ENCODE measurements around the gene TKTL2. TPM values are rescaled to one million over a fixed set of nuclear protein-coding genes. Genes with fewer than 3 reads are reported as not detected.

Gene TKTL2, protein sequence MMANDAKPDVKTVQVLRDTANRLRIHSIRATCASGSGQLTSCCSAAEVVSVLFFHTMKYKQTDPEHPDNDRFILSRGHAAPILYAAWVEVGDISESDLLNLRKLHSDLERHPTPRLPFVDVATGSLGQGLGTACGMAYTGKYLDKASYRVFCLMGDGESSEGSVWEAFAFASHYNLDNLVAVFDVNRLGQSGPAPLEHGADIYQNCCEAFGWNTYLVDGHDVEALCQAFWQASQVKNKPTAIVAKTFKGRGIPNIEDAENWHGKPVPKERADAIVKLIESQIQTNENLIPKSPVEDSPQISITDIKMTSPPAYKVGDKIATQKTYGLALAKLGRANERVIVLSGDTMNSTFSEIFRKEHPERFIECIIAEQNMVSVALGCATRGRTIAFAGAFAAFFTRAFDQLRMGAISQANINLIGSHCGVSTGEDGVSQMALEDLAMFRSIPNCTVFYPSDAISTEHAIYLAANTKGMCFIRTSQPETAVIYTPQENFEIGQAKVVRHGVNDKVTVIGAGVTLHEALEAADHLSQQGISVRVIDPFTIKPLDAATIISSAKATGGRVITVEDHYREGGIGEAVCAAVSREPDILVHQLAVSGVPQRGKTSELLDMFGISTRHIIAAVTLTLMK
- total RNA-seq, result 0.18 TPM
- long read RNA-seq, result 0 reads

DNA sequence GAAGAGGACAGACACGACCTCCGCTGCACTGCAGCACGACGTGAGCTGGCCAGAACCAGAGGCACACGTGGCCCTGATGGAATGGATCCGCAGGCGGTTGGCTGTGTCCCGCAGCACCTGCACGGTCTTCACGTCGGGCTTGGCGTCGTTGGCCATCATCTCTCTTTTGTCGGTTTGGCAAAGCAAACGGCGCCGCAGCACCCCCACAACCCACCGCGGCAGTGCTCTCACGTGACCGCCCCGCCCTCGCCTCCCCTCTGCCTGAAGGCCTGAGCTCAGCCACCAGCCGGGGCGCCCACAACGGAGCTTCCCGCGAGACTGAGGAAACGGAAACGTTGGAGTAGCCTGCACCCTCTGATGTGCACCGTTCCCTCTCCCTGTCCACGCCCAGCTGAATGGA lies at the start of gene TKTL2:
TKTL2 (minus strand) TSS at position 179 of the 400 bp plus-strand sequence; CDS start at position 159, 20 bp downstream.
- Histone ChIP-seq H3K4me1 (no peaks in the 10 kb centered on the region), H3K27me3 (ENCODE audit: low read depth) (no peaks in the 10 kb centered on the region), H3K9me3 (no peaks in the 10 kb centered on the region), H3K36me3 (no peaks in the 10 kb centered on the region), H3K27ac (no peak within 1 kb of the TSS), H3K4me3 (no peak within 1 kb of the TSS)
- intact Hi-C loops (cut with DNase I), result no loop called here
- no peak for ATAC-seq
- TF ChIP-seq CTCF (IDR thresholded peaks at IDR 0.05), result no peak
- DNase-seq, result peak; percentile 49

DNA sequence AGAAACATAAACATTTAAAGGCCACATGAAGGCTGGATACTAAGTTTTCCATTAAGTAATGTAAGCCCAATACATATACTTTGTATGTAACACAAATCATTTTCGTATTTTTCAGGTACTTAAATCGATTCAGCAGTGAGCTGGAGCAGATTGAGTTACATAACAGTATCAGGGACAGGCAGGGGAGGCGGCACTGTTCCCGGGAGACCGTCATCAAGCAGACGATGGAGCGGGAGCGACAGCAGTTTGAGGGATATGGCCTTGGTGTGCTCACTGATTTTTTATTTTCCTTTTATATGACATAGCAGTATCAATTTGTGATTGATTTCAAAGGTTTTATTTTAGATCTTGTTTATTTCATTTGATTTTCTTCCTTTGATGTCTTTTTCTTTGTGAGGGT lies 41.6 kb upstream of the TKTL2 start:
- no peak for TF ChIP-seq CTCF (IDR thresholded peaks at IDR 0.05)
- intact Hi-C loops (cut with DNase I), result no loop called here
- Histone ChIP-seq H3K27ac (no peak overlapping the region), H3K4me1 (no peaks in the 10 kb centered on the region), H3K4me3 (no peak overlapping the region), H3K9me3 (no peaks in the 10 kb centered on the region), H3K27me3 (ENCODE audit: low read depth) (no peaks in the 10 kb centered on the region), H3K36me3 (peaks cover 86% of the 10 kb centered on the region)
- no peak for ATAC-seq
- DNase-seq, result no peak

- Histone ChIP-seq H3K36me3 (peaks cover 36% of the 10 kb centered on the region), H3K4me3 (no peak overlapping the region), H3K27me3 (ENCODE audit: low read depth) (no peaks in the 10 kb centered on the region), H3K27ac (no peak overlapping the region), H3K4me1 (peaks cover 13% of the 10 kb centered on the region), H3K9me3 (no peaks in the 10 kb centered on the region)
- no peak for TF ChIP-seq CTCF (IDR thresholded peaks at IDR 0.05)
- intact Hi-C loops (cut with DNase I), result no loop called here
- DNase-seq (no peak), ATAC-seq (peak; percentile 29 to 54)
Observed at GRCh38 chr4:163505374-163505773, 31.8 kb upstream of the TKTL2 start.

GRCh38 chr4:163500586-163500985 lies 27.0 kb upstream of the TKTL2 start:
- H3K9me3 ChIP-seq, result no peaks in the 10 kb centered on the region
- no peak for ATAC-seq
- no peak overlapping the region for H3K27ac ChIP-seq
- TF ChIP-seq CTCF (IDR thresholded peaks at IDR 0.05), result no peak
- no peak for DNase-seq
- H3K27me3 ChIP-seq (ENCODE audit: low read depth), result no peaks in the 10 kb centered on the region
- no peaks in the 10 kb centered on the region for H3K36me3 ChIP-seq
- no peak overlapping the region for H3K4me3 ChIP-seq
- intact Hi-C loops (cut with DNase I), result no loop called here
- H3K4me1 ChIP-seq, result peaks cover 21% of the 10 kb centered on the region

GRCh38 chr4:163495900-163496299 lies 22.3 kb upstream of the TKTL2 start:
- Histone ChIP-seq H3K9me3 (no peaks in the 10 kb centered on the region), H3K36me3 (no peaks in the 10 kb centered on the region), H3K27me3 (ENCODE audit: low read depth) (no peaks in the 10 kb centered on the region), H3K4me3 (peak overlapping the region; percentile 86), H3K4me1 (peaks cover 15% of the 10 kb centered on the region), H3K27ac (no peak overlapping the region)
- no peak for ATAC-seq
- intact Hi-C loops (cut with DNase I), result no loop called here
- no peak for DNase-seq
- TF ChIP-seq CTCF (IDR thresholded peaks at IDR 0.05), result no peak

Data from lower lobe of right lung (tissue), 2 donors.